ENCODE measurements around the gene NKD2.

Gene NKD2

GRCh38 chr5:1008451-1009358 is at the start of gene NKD2:
TSS of gene NKD2 (plus strand) at chr5:1008802. CDS start at chr5:1009058, 256 bp downstream.
- DNase-seq (peak; percentile 63), ATAC-seq (peak; percentile 18)
- H3K36me3 Mint-ChIP-seq (ENCODE audit: low read depth) = no peaks in the 10 kb centered on the region
- H3K4me3 Mint-ChIP-seq = peak within 1 kb of the TSS; percentile 6
- H3K27ac Mint-ChIP-seq = peak within 1 kb of the TSS; percentile 54
- peaks cover 17% of the 10 kb centered on the region for H3K4me1 Mint-ChIP-seq
- peaks cover 52% of the 10 kb centered on the region for H3K27me3 Mint-ChIP-seq
- no peaks in the 10 kb centered on the region for H3K9me3 Mint-ChIP-seq

- Mint-ChIP-seq H3K4me1 (peaks cover 53% of the 10 kb centered on the region), H3K9me3 (no peaks in the 10 kb centered on the region), H3K27ac (no peak overlapping the region), H3K27me3 (peaks cover 31% of the 10 kb centered on the region), H3K4me3 (no peak overlapping the region), H3K36me3 (ENCODE audit: low read depth) (no peaks in the 10 kb centered on the region)
- ATAC-seq = no peak
- DNase-seq = no peak
These were observed 48.7 kb upstream of the NKD2 start for GRCh38 chr5:959581-960531.

GRCh38 chr5:960551-960950 is 48.1 kb upstream of the NKD2 start:
- Mint-ChIP-seq H3K36me3 (ENCODE audit: low read depth) (no peaks in the 10 kb centered on the region), H3K9me3 (no peaks in the 10 kb centered on the region), H3K27me3 (peaks cover 30% of the 10 kb centered on the region), H3K4me1 (peaks cover 50% of the 10 kb centered on the region), H3K27ac (no peak overlapping the region), H3K4me3 (no peak overlapping the region)
- DNase-seq (no peak), ATAC-seq (no peak)

- Mint-ChIP-seq H3K27me3 (peaks cover 32% of the 10 kb centered on the region), H3K4me3 (no peak overlapping the region), H3K36me3 (ENCODE audit: low read depth) (no peaks in the 10 kb centered on the region), H3K4me1 (peaks cover 46% of the 10 kb centered on the region), H3K27ac (no peak overlapping the region), H3K9me3 (no peaks in the 10 kb centered on the region)
- DNase-seq = no peak
- ATAC-seq = no peak
These were observed 47.4 kb upstream of the NKD2 start for GRCh38 chr5:961002-961710.

- no peak for DNase-seq
- H3K27me3 Mint-ChIP-seq = peaks cover 35% of the 10 kb centered on the region
These were observed 46.8 kb upstream of the NKD2 start for GRCh38 chr5:961711-962240.

GRCh38 chr5:962386-962785 is 46.2 kb upstream of the NKD2 start:
- no peaks in the 10 kb centered on the region for H3K9me3 Mint-ChIP-seq
- H3K36me3 Mint-ChIP-seq (ENCODE audit: low read depth) = no peaks in the 10 kb centered on the region
- no peak overlapping the region for H3K4me3 Mint-ChIP-seq
- H3K4me1 Mint-ChIP-seq = peaks cover 36% of the 10 kb centered on the region
- no peak overlapping the region for H3K27ac Mint-ChIP-seq
- DNase-seq (no peak), ATAC-seq (no peak)
- peaks cover 38% of the 10 kb centered on the region for H3K27me3 Mint-ChIP-seq

More at GRCh38 chr5:961711-962240, 46.8 kb upstream of the NKD2 start:
- no peak for ATAC-seq
- Mint-ChIP-seq H3K9me3 (no peaks in the 10 kb centered on the region), H3K4me3 (no peak overlapping the region), H3K36me3 (ENCODE audit: low read depth) (no peaks in the 10 kb centered on the region), H3K27ac (no peak overlapping the region), H3K4me1 (peaks cover 41% of the 10 kb centered on the region)

- ATAC-seq (no peak), DNase-seq (no peak)
- peaks cover 32% of the 10 kb centered on the region for H3K4me1 Mint-ChIP-seq
- H3K4me3 Mint-ChIP-seq = no peak overlapping the region
- H3K27me3 Mint-ChIP-seq = peaks cover 42% of the 10 kb centered on the region
- no peak overlapping the region for H3K27ac Mint-ChIP-seq
- no peaks in the 10 kb centered on the region for H3K9me3 Mint-ChIP-seq
- H3K36me3 Mint-ChIP-seq (ENCODE audit: low read depth) = no peaks in the 10 kb centered on the region
These were observed 45.8 kb upstream of the NKD2 start for GRCh38 chr5:962801-963200.

GRCh38 chr5:963310-963672 is 45.3 kb upstream of the NKD2 start:
- peaks cover 29% of the 10 kb centered on the region for H3K4me1 Mint-ChIP-seq
- DNase-seq (no peak), ATAC-seq (no peak)
- H3K36me3 Mint-ChIP-seq (ENCODE audit: low read depth) = no peaks in the 10 kb centered on the region
- no peak overlapping the region for H3K27ac Mint-ChIP-seq
- no peaks in the 10 kb centered on the region for H3K9me3 Mint-ChIP-seq
- H3K4me3 Mint-ChIP-seq = no peak overlapping the region
- peaks cover 46% of the 10 kb centered on the region for H3K27me3 Mint-ChIP-seq

- ATAC-seq (peak; percentile 74), DNase-seq (peak; percentile 49)
- H3K4me3 Mint-ChIP-seq = peak overlapping the region; percentile 46
- peak overlapping the region; percentile 57 for H3K27ac Mint-ChIP-seq
- no peaks in the 10 kb centered on the region for H3K9me3 Mint-ChIP-seq
- no peaks in the 10 kb centered on the region for H3K36me3 Mint-ChIP-seq (ENCODE audit: low read depth)
- H3K27me3 Mint-ChIP-seq = peaks cover 52% of the 10 kb centered on the region
- H3K4me1 Mint-ChIP-seq = peaks cover 32% of the 10 kb centered on the region
These were observed 44.7 kb upstream of the NKD2 start for GRCh38 chr5:963673-964531.

- no peaks in the 10 kb centered on the region for H3K36me3 Mint-ChIP-seq (ENCODE audit: low read depth)
- H3K4me1 Mint-ChIP-seq = peaks cover 37% of the 10 kb centered on the region
These were observed 43.8 kb upstream of the NKD2 start for GRCh38 chr5:964821-965220.

GRCh38 chr5:965604-966344 is 42.8 kb upstream of the NKD2 start:
- no peaks in the 10 kb centered on the region for H3K36me3 Mint-ChIP-seq (ENCODE audit: low read depth)
- H3K4me3 Mint-ChIP-seq = no peak overlapping the region
- H3K27me3 Mint-ChIP-seq = peaks cover 54% of the 10 kb centered on the region
- no peaks in the 10 kb centered on the region for H3K9me3 Mint-ChIP-seq
- H3K4me1 Mint-ChIP-seq = peaks cover 31% of the 10 kb centered on the region
- no peak for DNase-seq
- H3K27ac Mint-ChIP-seq = no peak overlapping the region
- ATAC-seq = no peak

More at GRCh38 chr5:964821-965220, 43.8 kb upstream of the NKD2 start:
- ATAC-seq (no peak), DNase-seq (no peak)
- no peaks in the 10 kb centered on the region for H3K9me3 Mint-ChIP-seq
- no peak overlapping the region for H3K4me3 Mint-ChIP-seq
- H3K27me3 Mint-ChIP-seq = peaks cover 58% of the 10 kb centered on the region
- no peak overlapping the region for H3K27ac Mint-ChIP-seq

GRCh38 chr5:966345-966710 is 42.3 kb upstream of the NKD2 start:
- H3K27me3 Mint-ChIP-seq = peaks cover 54% of the 10 kb centered on the region
- peaks cover 31% of the 10 kb centered on the region for H3K4me1 Mint-ChIP-seq
- H3K27ac Mint-ChIP-seq = no peak overlapping the region
- no peak for DNase-seq
- ATAC-seq = no peak
- H3K36me3 Mint-ChIP-seq (ENCODE audit: low read depth) = no peaks in the 10 kb centered on the region
- H3K4me3 Mint-ChIP-seq = no peak overlapping the region
- H3K9me3 Mint-ChIP-seq = no peaks in the 10 kb centered on the region

- Mint-ChIP-seq H3K36me3 (ENCODE audit: low read depth) (no peaks in the 10 kb centered on the region), H3K27ac (no peak overlapping the region), H3K9me3 (no peaks in the 10 kb centered on the region), H3K27me3 (peaks cover 58% of the 10 kb centered on the region), H3K4me3 (no peak overlapping the region), H3K4me1 (peaks cover 31% of the 10 kb centered on the region)
- no peak for ATAC-seq
- no peak for DNase-seq
These were observed 41.7 kb upstream of the NKD2 start for GRCh38 chr5:966941-967340.
